GM19238 (cell line): ENCODE data around the gene COL6A3.

Source experiments
- DNase-seq: peaks from one replicate; pipeline ENCODE4 v3.0.0; 2011; ENCODE audit warnings: low spot score; ENCODE audit not compliant: insufficient read length

Gene COL6A3

GRCh38 chr2:237350070-237350469 is 63.9 kb downstream of the COL6A3 start:
- no peak for DNase-seq

GRCh38 chr2:237348281-237348865 is 65.6 kb downstream of the COL6A3 start:
- DNase-seq, result no peak

- DNase-seq, result no peak
Observed at GRCh38 chr2:237345891-237346640, 67.9 kb downstream of the COL6A3 start.

- no peak for DNase-seq
Observed at GRCh38 chr2:237345411-237345810, 68.6 kb downstream of the COL6A3 start.

GRCh38 chr2:237344942-237345341 is 69.0 kb downstream of the COL6A3 start:
- no peak for DNase-seq

GRCh38 chr2:237343993-237344392 is 70.0 kb downstream of the COL6A3 start:
- DNase-seq, result no peak

GRCh38 chr2:237341872-237342271 is 72.1 kb downstream of the COL6A3 start:
- DNase-seq, result no peak

GRCh38 chr2:237337586-237337985 is 76.4 kb downstream of the COL6A3 start:
- DNase-seq, result no peak

GRCh38 chr2:237336131-237336530 is 77.8 kb downstream of the COL6A3 start:
- no peak for DNase-seq

- no peak for DNase-seq
Observed at GRCh38 chr2:237333748-237334147, 80.2 kb downstream of the COL6A3 start.

GRCh38 chr2:237330541-237330940 is 83.4 kb downstream of the COL6A3 start:
- no peak for DNase-seq

GRCh38 chr2:237327175-237327950 is 86.6 kb downstream of the COL6A3 start:
- no peak for DNase-seq

- no peak for DNase-seq
Observed at GRCh38 chr2:237326266-237327171, 87.4 kb downstream of the COL6A3 start.

GRCh38 chr2:237324837-237325236 is 89.1 kb downstream of the COL6A3 start:
- DNase-seq, result no peak

- no peak for DNase-seq
Observed at GRCh38 chr2:237324405-237324831, 89.5 kb downstream of the COL6A3 start.

GRCh38 chr2:237323656-237324055 is 90.3 kb downstream of the COL6A3 start:
- DNase-seq, result no peak

GRCh38 chr2:237322564-237322963 is 91.4 kb downstream of the COL6A3 start:
- DNase-seq, result no peak

- DNase-seq, result no peak
Observed at GRCh38 chr2:237321746-237322145, 92.2 kb downstream of the COL6A3 start.

- no peak for DNase-seq
Observed at GRCh38 chr2:237320801-237321560, 93.0 kb downstream of the COL6A3 start.

- no peak for DNase-seq
Observed at GRCh38 chr2:237319887-237320286, 94.1 kb downstream of the COL6A3 start.
